Endothelial cell of umbilical vein (primary cell): ENCODE measurements around the gene PBXIP1. TPM values are rescaled to one million over a fixed set of nuclear protein-coding genes. Genes with fewer than 3 reads are reported as not detected.

Experiments
- BruUV-seq: library from RNA; stranded (reverse); fragments of 400-500 nt; replicated peaks from 2 replicates; lab custom pipeline; 2021; lab: Mats Ljungman, UMichigan
- CTCF ChIA-PET: fragments of 300-600, 350-600 bp; sonication (Branson Sonifier 250); formaldehyde crosslinking; loops from one replicate; lab custom pipeline; 2021; ENCODE audit warnings: antibody characterized with exemption, inconsistent platforms; lab: Charles Lee
- POLR2A ChIA-PET: fragments of 300-600, 350-600 bp; sonication (Branson Sonifier 250); formaldehyde crosslinking; loops from one replicate; lab custom pipeline; 2021; ENCODE audit warnings: antibody characterized with exemption, inconsistent platforms; lab: Charles Lee
- DNase-seq: peaks from one replicate; pipeline ENCODE4 v3.0.0-alpha.2; 2011; ENCODE audit warnings: low read depth, low spot score
- FAIRE-seq: peaks from 2 replicates; lab custom pipeline; 2011; peaks lifted over from hg19 to GRCh38; lab: Jason Lieb, UNC
- H2AFZ ChIP-seq: 2 replicates; pipeline ENCODE4 v1.6.0; 2012; ENCODE audit warnings: low read depth, low read length, control low read depth, inconsistent platforms
- H3K27ac ChIP-seq: 2 replicates; pipeline ENCODE4 v1.5.1; 2011; ENCODE audit warnings: low read depth, mild to moderate bottlenecking, control low read depth, low read length, moderate library complexity; ENCODE audit not compliant: insufficient read depth
- H3K27me3 ChIP-seq, 2 experiments: 2 replicates each; pipeline versions ENCODE4 v1.6.0 to v1.6.1; 2011; ENCODE audit warnings: low read length in 2 of 2, mixed read lengths in 1 of 2; ENCODE audit not compliant: control insufficient read depth in 2 of 2, insufficient read depth in 2 of 2
- H3K36me3 ChIP-seq, 2 experiments: 2 replicates in 1 of 2; 3 replicates in 1 of 2; pipeline ENCODE4 v1.5.1; 2011; ENCODE audit warnings: low read length in 2 of 2, mild to moderate bottlenecking in 1 of 2, moderate library complexity in 1 of 2; ENCODE audit not compliant: control insufficient read depth in 2 of 2, insufficient read depth in 2 of 2; ENCODE audit errors: extremely low read depth in 1 of 2
- H3K4me1 ChIP-seq: 3 replicates; pipeline ENCODE4 v1.5.1; 2011; ENCODE audit warnings: mild to moderate bottlenecking, low read length; ENCODE audit not compliant: control insufficient read depth, insufficient read depth; ENCODE audit errors: extremely low read depth
- H3K4me2 ChIP-seq: 2 replicates; pipeline ENCODE4 v1.6.1; 2011; ENCODE audit warnings: low read length, control low read depth, mixed read lengths; ENCODE audit not compliant: insufficient read depth
- H3K4me3 ChIP-seq, 3 experiments: fragments of 200-600 bp in 1 of 3; sonication (generic), shearing (Covaris generic) in 1 of 3; replicated peaks in 1 of 3; 2 replicates each; pipeline ENCODE4 v1.5.1; 2011 to 2016; ENCODE audit warnings: control low read depth in 3 of 3, low read length in 3 of 3, mild to moderate bottlenecking in 2 of 3, inconsistent platforms in 1 of 3, low read depth in 1 of 3, moderate library complexity in 1 of 3; ENCODE audit not compliant: insufficient read depth in 1 of 3
- H3K79me2 ChIP-seq: 2 replicates; pipeline ENCODE4 v1.6.0; 2012; ENCODE audit warnings: low read length, inconsistent platforms; ENCODE audit not compliant: control insufficient read depth, insufficient read depth
- H3K9ac ChIP-seq: replicated peaks from 2 replicates; pipeline ENCODE3; 2011; ENCODE audit warnings: low read length, control low read depth; ENCODE audit not compliant: insufficient read depth; ENCODE audit errors: extremely low read depth
- H3K9me1 ChIP-seq: replicated peaks from 3 replicates; pipeline ENCODE4 v1.6.0; 2011; ENCODE audit warnings: mild to moderate bottlenecking, low read length; ENCODE audit not compliant: control insufficient read depth, insufficient read depth; ENCODE audit errors: extremely low read depth
- H3K9me3 ChIP-seq: replicated peaks from 2 replicates; pipeline ENCODE4 v1.5.1; 2012; ENCODE audit warnings: low read length, inconsistent platforms; ENCODE audit not compliant: control insufficient read depth, insufficient read depth
- H4K20me1 ChIP-seq: replicated peaks from 2 replicates; pipeline ENCODE3; 2011; ENCODE audit warnings: mild to moderate bottlenecking, low read length; ENCODE audit not compliant: control insufficient read depth, insufficient read depth; ENCODE audit errors: extremely low read depth
- EZH2 ChIP-seq: IDR thresholded peaks from 2 replicates; pipeline ENCODE4 v1.6.1; 2012; ENCODE audit warnings: borderline replicate concordance, low read depth, mild to moderate bottlenecking, moderate library complexity, low read length, inconsistent platforms; ENCODE audit not compliant: severe bottlenecking
- FOS ChIP-seq: IDR thresholded peaks from 2 replicates; pipeline ENCODE4 v1.6.1; 2011; ENCODE audit warnings: mild to moderate bottlenecking, low read length, moderate library complexity, borderline replicate concordance; ENCODE audit not compliant: insufficient read depth
- GATA2 ChIP-seq: IDR thresholded peaks from 2 replicates; pipeline ENCODE4 v1.7.0; 2011; ENCODE audit warnings: low read depth, mild to moderate bottlenecking, moderate library complexity, mixed read lengths, low read length; ENCODE audit not compliant: insufficient read length, insufficient read depth
- JUN ChIP-seq: IDR thresholded peaks from 2 replicates; pipeline ENCODE4 v1.6.1; 2011; ENCODE audit warnings: borderline replicate concordance, low read depth; ENCODE audit not compliant: insufficient read length, insufficient read depth
- MYC ChIP-seq: IDR thresholded peaks from one replicate; pipeline ENCODE4 v1.6.1; 2011; ENCODE audit warnings: mild to moderate bottlenecking, low read depth, low read length
- POLR2A ChIP-seq: IDR thresholded peaks from 2 replicates; pipeline ENCODE4 v1.6.1; 2012; ENCODE audit warnings: low read depth, mild to moderate bottlenecking, control low read depth, low read length
- POLR2AphosphoS5 ChIP-seq: IDR thresholded peaks from 2 replicates; pipeline ENCODE4 v1.6.1; 2012; ENCODE audit warnings: low read depth, mild to moderate bottlenecking, control low read depth, low read length, moderate library complexity; ENCODE audit not compliant: insufficient read depth
- dilution Hi-C: fragments of 300-500 bp; cut with MboI; formaldehyde crosslinking; loops from one replicate; pipeline ENCODE4 v1.15.0; 2019; ENCODE audit warnings: low sequenced_read_pairs; ENCODE audit not compliant: extremely low pct_ligation_motif_present
- intact Hi-C: fragments of 100-400 bp; cut with micrococcal nuclease; formaldehyde crosslinking; loops from one replicate; pipeline ENCODE4 v1.10.0; 2022
- polyA plus RNA-seq, 4 experiments: library from polyadenylated mRNA; depleted of rRNA in 3 of 4; stranded (reverse) in 3 of 4; unstranded in 1 of 4; fragments of >200 nt; gene quantifications; 2 replicates each; pipeline versions ENCODE4 v1.2.1 to v1.2.3, GENCODE V29; 2011 to 2012; ENCODE audit warnings: missing spikeins in 1 of 4
- total RNA-seq: library from RNA; stranded (reverse); gene quantifications from 2 replicates; pipeline ENCODE4 v1.2.3, GENCODE V29; 2021
- TF ChIP-seq, protein P1 (sequence below), 2 donors: IDR thresholded peaks; 1 replicate in 1 of 2; 2 replicates in 1 of 2; pipeline ENCODE4 v1.5.1; 2011; ENCODE audit warnings: low read length in 2 of 2, mild to moderate bottlenecking in 2 of 2, moderate library complexity in 2 of 2, control low read depth in 1 of 2, inconsistent platforms in 1 of 2, low read depth in 1 of 2; ENCODE audit not compliant: insufficient read depth in 1 of 2; ENCODE audit errors: extremely low read depth in 1 of 2
- TF ChIP-seq, protein P2 (sequence below): IDR thresholded peaks from 2 replicates; pipeline ENCODE4 v1.6.1; 2011; ENCODE audit not compliant: insufficient read depth, insufficient read length

The PBXIP1 gene
- total and polyA plus RNA-seq, 2 donors (not counting 3 experiments of a cell fraction or from before 2014, with no cell fraction given), result 49.4 to 54.7 TPM

- Histone ChIP-seq H3K27me3 (no peaks in the 10 kb centered on the region), H3K9me3 (no peaks in the 10 kb centered on the region), H3K4me2 (peak overlapping the region; percentile 88), H4K20me1 (no peaks in the 10 kb centered on the region), H3K4me1 (peaks cover 11% of the 10 kb centered on the region), H2AFZ (peak overlapping the region; percentile 56), H3K9ac (peak overlapping the region; percentile 79), H3K36me3 (peaks cover 3 to 13% of the 10 kb centered on the region in 2 experiments), H3K4me3 (peak overlapping the region; percentile 67 to 98 (median 92)), H3K79me2 (peaks cover 23% of the 10 kb centered on the region), H3K27ac (peak overlapping the region; percentile 39), H3K9me1 (no peaks in the 10 kb centered on the region)
- FAIRE-seq (no peak), DNase-seq (no peak)
- TF ChIP-seq, protein P1, sequence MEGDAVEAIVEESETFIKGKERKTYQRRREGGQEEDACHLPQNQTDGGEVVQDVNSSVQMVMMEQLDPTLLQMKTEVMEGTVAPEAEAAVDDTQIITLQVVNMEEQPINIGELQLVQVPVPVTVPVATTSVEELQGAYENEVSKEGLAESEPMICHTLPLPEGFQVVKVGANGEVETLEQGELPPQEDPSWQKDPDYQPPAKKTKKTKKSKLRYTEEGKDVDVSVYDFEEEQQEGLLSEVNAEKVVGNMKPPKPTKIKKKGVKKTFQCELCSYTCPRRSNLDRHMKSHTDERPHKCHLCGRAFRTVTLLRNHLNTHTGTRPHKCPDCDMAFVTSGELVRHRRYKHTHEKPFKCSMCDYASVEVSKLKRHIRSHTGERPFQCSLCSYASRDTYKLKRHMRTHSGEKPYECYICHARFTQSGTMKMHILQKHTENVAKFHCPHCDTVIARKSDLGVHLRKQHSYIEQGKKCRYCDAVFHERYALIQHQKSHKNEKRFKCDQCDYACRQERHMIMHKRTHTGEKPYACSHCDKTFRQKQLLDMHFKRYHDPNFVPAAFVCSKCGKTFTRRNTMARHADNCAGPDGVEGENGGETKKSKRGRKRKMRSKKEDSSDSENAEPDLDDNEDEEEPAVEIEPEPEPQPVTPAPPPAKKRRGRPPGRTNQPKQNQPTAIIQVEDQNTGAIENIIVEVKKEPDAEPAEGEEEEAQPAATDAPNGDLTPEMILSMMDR (IDR thresholded peaks at IDR 0.05; ENCODE audit: extremely low read depth in 1 of 2, insufficient read depth in 1 of 2, low read depth in 1 of 2, low read length in 2 of 2), result no peak
- TF ChIP-seq MYC (no peak), POLR2A (no peak), EZH2 (no peak), FOS (no peak), POLR2AphosphoS5 (no peak), JUN (no peak), GATA2 (no peak)
- TF ChIP-seq, protein P2, sequence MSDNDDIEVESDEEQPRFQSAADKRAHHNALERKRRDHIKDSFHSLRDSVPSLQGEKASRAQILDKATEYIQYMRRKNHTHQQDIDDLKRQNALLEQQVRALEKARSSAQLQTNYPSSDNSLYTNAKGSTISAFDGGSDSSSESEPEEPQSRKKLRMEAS, result no peak
- BruUV-seq, result no TSS peak
- ChIA-PET POLR2A (interaction anchor here (0.7 to 1.4 kb wide), 2 partner anchors 10 kb away, joined by 4 read pairs; partner anchors contain the start of gene LENEP), CTCF (interaction anchor here (0.6 to 1.8 kb wide), 15 partner anchors 9 to 87 kb away, joined by 3 to 8 read pairs (median 4); partner anchors contain the start of genes ADAM15, CKS1B, EFNA4 and LENEP)
- dilution Hi-C loops (no loop called here), intact Hi-C loops (loop anchor here (1.0 kb wide), 2 partner anchors 10 to 22 kb away; partner anchors contain the start of gene CKS1B)
These were observed 28.0 kb upstream of the PBXIP1 start for GRCh38 chr1:154983776-154984466.
